Measurements from ENCODE around the gene MEG3. TPM values are rescaled to one million over a fixed set of nuclear protein-coding genes. Genes with fewer than 3 reads are reported as not detected.

The MEG3 gene
- total RNA-seq, 2 experiments from 2014 or later: not detected

DNA sequence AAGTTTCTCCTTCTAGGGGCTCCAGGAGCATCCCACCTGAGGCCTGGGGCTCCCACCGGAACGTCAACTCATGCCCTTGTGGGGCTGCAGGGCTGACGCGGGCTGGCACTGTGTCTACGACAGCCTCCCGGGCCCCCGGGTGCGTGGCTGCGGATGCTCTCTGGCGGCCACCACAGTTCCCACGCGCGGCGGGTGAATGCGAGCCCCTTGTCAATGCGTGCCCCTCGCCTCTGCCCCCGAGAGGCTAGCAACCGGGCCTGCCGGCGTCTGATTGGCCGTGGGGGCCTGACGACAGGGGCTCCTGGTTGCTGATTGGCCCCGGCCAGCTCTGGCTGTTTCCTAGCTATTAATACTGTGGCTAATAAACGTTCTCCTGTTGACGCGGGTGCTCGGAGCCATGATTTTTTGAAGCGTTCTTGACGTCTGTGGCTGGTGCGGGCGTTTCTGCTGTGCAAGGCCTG, 1.8 kb upstream of the MEG3 start:
- ChIA-PET CTCF (ENCODE audit: unreplicated experiment) (no interaction called here), POLR2A (no interaction called here)
- Histone ChIP-seq H3K79me2 (ENCODE audit: insufficient read depth, low read depth, low read length) (no peaks in the 10 kb centered on the region), H3K4me3 (ENCODE audit: low read depth, low read length, poor library complexity, severe bottlenecking) (no peak overlapping the region), H4K20me1 (ENCODE audit: insufficient read depth, low read length) (no peaks in the 10 kb centered on the region), H3K27ac (ENCODE audit: low read depth, low read length, poor library complexity, severe bottlenecking) (no peak overlapping the region), H3K36me3 (ENCODE audit: insufficient read depth, low read length) (no peaks in the 10 kb centered on the region), H3K9me2 (ENCODE audit: insufficient read depth, low read length) (no peaks in the 10 kb centered on the region), H3K4me2 (ENCODE audit: low read length) (no peak overlapping the region), H2AFZ (ENCODE audit: low read length) (no peak overlapping the region), H3K9me3 (ENCODE audit: low read length) (no peaks in the 10 kb centered on the region), H3K4me1 (ENCODE audit: insufficient read depth, low read length, poor library complexity, severe bottlenecking) (no peaks in the 10 kb centered on the region)
- intact Hi-C loops (cut with micrococcal nuclease; ENCODE audit: unreplicated experiment): no loop called here
- no TSS peak for BruUV-seq (replicated peaks)
- no peak for TF ChIP-seq EZH2phosphoT487 (IDR thresholded peaks at IDR 0.05; ENCODE audit: borderline replicate concordance, low read depth, low read length)
- DNase-seq (ENCODE audit: low spot score): no peak

DNA sequence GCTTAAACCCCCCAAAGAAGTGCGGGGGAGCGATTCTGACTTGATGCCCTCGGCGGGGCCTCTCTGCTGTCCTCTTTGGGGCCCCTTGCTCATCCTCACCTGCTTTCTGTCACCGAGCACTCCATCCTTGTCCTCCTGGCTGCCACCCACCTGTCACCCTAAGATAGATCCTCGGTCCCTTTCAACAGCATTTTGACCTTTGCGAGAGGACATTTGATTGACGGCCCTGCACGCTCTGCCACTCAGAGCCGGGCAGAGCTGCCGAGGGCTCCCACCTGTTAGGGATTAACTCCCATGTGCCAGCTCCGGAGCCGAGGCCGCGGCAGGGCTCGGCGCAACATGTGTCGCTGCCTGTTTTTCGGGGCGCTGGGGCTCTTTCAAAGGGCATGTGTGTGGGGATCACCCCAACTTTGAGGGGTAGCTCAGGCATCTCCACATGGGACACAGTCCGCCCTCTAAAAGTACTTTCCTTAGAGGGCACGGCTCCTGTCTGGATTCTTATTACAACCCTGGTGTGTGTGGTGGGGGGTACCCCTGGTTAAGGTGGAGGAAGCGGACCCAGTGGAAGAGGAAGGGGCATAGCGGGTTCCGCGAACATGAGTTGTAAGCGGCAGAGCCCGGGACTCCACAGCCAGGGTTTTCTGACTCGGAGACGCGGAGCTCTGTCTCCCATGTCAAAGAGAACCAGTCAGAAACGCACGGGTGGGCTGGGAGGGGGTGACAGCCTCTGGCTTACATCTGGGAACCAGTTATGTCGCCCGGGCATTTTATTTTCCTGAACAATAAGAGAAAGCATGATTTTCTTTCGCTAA, 811 bp upstream of the MEG3 start:
- no peak overlapping the region for H3K4me3 ChIP-seq (ENCODE audit: low read depth, low read length, poor library complexity, severe bottlenecking)
- DNase-seq (ENCODE audit: low spot score): no peak
- H3K4me2 ChIP-seq (ENCODE audit: low read length): no peak overlapping the region
- intact Hi-C loops (cut with micrococcal nuclease; ENCODE audit: unreplicated experiment): no loop called here
- H3K9me3 ChIP-seq (ENCODE audit: low read length): no peaks in the 10 kb centered on the region
- no peak overlapping the region for H3K27ac ChIP-seq (ENCODE audit: low read depth, low read length, poor library complexity, severe bottlenecking)
- ChIA-PET CTCF (ENCODE audit: unreplicated experiment) (no interaction called here), POLR2A (no interaction called here)
- H3K36me3 ChIP-seq (ENCODE audit: insufficient read depth, low read length): no peaks in the 10 kb centered on the region
- H3K9me2 ChIP-seq (ENCODE audit: insufficient read depth, low read length): no peaks in the 10 kb centered on the region
- H3K79me2 ChIP-seq (ENCODE audit: insufficient read depth, low read depth, low read length): no peaks in the 10 kb centered on the region
- TF ChIP-seq, protein P1, sequence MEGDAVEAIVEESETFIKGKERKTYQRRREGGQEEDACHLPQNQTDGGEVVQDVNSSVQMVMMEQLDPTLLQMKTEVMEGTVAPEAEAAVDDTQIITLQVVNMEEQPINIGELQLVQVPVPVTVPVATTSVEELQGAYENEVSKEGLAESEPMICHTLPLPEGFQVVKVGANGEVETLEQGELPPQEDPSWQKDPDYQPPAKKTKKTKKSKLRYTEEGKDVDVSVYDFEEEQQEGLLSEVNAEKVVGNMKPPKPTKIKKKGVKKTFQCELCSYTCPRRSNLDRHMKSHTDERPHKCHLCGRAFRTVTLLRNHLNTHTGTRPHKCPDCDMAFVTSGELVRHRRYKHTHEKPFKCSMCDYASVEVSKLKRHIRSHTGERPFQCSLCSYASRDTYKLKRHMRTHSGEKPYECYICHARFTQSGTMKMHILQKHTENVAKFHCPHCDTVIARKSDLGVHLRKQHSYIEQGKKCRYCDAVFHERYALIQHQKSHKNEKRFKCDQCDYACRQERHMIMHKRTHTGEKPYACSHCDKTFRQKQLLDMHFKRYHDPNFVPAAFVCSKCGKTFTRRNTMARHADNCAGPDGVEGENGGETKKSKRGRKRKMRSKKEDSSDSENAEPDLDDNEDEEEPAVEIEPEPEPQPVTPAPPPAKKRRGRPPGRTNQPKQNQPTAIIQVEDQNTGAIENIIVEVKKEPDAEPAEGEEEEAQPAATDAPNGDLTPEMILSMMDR (conservative IDR thresholded peaks at IDR 0.05; ENCODE audit: low read length): no peak
- no peak for TF ChIP-seq EZH2phosphoT487 (IDR thresholded peaks at IDR 0.05; ENCODE audit: borderline replicate concordance, low read depth, low read length)
- H3K4me1 ChIP-seq (ENCODE audit: insufficient read depth, low read length, poor library complexity, severe bottlenecking): no peaks in the 10 kb centered on the region
- no peaks in the 10 kb centered on the region for H4K20me1 ChIP-seq (ENCODE audit: insufficient read depth, low read length)
- no TSS peak for BruUV-seq (replicated peaks)
- H2AFZ ChIP-seq (ENCODE audit: low read length): no peak overlapping the region

DNA sequence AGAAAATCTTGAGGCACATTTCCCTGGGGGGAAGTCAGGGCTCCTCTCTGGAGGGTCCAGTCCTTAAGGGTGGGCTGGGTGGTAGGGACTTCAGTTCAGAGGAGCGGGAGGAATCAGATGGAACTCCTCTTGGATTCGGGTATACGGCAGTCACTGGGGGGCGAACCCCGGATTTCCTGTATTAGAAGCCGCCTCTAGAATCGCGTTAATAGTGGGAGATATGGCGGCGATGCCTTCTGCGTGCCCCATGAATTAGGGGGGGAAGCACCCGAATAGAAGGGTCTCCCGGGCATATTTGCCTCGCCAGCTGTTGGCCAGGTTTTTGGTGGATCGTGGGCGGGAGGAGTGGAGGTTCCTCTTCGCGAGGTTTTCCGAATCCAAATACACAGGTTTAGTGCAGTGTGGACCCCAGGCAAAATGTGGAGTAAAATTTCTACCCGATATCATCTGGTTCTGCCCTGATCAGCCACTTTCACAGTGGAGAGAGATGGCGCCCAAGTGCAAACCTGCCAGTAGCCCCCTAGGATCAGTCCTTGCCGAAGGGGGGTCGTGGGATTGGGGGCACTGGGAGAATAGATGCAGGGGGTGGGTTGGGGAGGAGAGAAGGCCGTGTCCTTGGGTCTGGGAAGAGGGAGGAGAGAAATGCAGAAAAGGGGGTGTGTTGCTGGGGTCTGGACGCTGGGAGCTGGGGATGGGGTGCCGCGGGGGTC, 628 bp downstream of the MEG3 start:
- ChIA-PET CTCF (ENCODE audit: unreplicated experiment) (no interaction called here), POLR2A (no interaction called here)
- no peaks in the 10 kb centered on the region for H3K4me1 ChIP-seq (ENCODE audit: insufficient read depth, low read length, poor library complexity, severe bottlenecking)
- TF ChIP-seq, protein P1 (conservative IDR thresholded peaks at IDR 0.05; ENCODE audit: low read length): no peak
- no TSS peak for BruUV-seq (replicated peaks)
- H3K4me2 ChIP-seq (ENCODE audit: low read length): no peak overlapping the region
- intact Hi-C loops (cut with micrococcal nuclease; ENCODE audit: unreplicated experiment): no loop called here
- no peaks in the 10 kb centered on the region for H4K20me1 ChIP-seq (ENCODE audit: insufficient read depth, low read length)
- no peaks in the 10 kb centered on the region for H3K9me3 ChIP-seq (ENCODE audit: low read length)
- H3K36me3 ChIP-seq (ENCODE audit: insufficient read depth, low read length): no peaks in the 10 kb centered on the region
- DNase-seq (ENCODE audit: low spot score): no peak
- no peak overlapping the region for H2AFZ ChIP-seq (ENCODE audit: low read length)
- H3K4me3 ChIP-seq (ENCODE audit: low read depth, low read length, poor library complexity, severe bottlenecking): no peak overlapping the region
- H3K79me2 ChIP-seq (ENCODE audit: insufficient read depth, low read depth, low read length): no peaks in the 10 kb centered on the region
- H3K27ac ChIP-seq (ENCODE audit: low read depth, low read length, poor library complexity, severe bottlenecking): no peak overlapping the region
- no peaks in the 10 kb centered on the region for H3K9me2 ChIP-seq (ENCODE audit: insufficient read depth, low read length)

Data from OCI-LY7 (cell line).